SKM-1 treated with dmso at 0.1 percent for 144 hours (cell line): ENCODE results near the gene AQP10.
"Not testable (repeated sequence)": the region's sequence is repeated elsewhere in the genome, so short reads cannot be mapped to it uniquely, and the experiment has no call there.

Experiments
- DNase-seq: peaks from one replicate; lab custom pipeline; 2025; ENCODE audit not compliant: unreplicated experiment; lab: John Stamatoyannopoulos, UW

Gene AQP10

DNA sequence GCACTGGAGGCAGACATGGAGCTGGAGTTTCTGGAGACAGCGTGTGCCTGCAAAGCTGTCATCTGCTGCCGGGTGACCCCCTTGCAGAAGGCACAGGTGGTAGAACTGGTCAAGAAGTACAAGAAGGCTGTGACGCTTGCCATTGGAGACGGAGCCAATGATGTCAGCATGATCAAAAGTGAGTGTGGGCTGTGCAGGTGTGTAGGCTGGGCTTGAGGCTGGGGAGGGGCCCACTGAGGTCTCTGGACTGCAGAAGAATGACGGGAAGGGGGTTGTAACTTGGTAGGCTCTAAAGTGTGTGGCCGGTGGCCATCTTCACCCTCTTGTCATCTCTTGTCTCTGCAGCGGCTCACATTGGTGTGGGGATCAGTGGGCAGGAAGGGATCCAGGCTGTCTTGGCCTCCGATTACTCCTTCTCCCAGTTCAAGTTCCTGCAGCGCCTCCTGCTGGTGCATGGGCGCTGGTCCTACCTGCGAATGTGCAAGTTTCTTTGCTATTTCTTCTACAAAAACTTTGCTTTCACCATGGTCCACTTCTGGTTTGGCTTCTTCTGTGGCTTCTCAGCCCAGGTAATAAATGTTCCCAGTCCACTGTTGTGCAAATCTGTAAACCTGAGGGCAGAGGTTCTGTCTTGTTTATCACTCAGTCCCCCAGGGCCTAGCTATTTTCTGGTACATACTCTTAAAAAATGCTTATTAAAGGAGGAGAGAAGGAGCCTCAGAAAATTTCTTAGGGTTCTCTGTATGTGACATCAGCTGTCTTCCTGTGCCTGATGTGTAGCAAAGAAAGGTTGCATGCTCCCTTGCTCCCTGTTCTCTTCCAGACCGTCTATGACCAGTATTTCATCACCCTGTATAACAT lies 24.3 kb downstream of the AQP10 start:
- peak; percentile 75 for DNase-seq

GRCh38 chr1:154346276-154346917 lies 25.5 kb downstream of the AQP10 start:
- DNase-seq = no peak

- no peak for DNase-seq
These were observed 27.1 kb downstream of the AQP10 start for GRCh38 chr1:154347961-154348360.

DNA sequence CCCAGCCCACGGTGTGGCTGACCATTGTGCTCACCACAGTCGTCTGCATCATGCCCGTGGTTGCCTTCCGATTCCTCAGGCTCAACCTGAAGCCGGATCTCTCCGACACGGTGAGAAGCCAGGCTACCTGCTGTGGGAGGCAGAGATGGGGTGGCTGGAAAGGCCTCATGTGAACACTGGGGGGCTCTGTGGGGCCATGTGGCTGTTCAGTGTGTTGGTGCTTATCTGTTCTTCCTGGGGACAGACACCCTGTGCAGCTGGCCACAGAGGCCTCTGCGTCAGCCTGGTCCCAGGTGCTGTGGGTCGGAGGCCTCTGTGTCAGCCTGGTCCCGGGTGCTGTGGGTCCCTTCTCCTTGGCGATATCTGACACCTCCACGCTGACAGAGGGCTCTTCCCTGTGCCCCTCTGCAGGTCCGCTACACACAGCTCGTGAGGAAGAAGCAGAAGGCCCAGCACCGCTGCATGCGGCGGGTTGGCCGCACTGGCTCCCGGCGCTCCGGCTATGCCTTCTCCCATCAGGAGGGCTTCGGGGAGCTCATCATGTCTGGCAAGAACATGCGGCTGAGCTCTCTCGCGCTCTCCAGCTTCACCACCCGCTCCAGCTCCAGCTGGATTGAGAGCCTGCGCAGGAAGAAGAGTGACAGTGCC lies 27.7 kb downstream of the AQP10 start:
- DNase-seq = no peak

- DNase-seq = no peak
These were observed 28.2 kb downstream of the AQP10 start for GRCh38 chr1:154349121-154349520.

DNA sequence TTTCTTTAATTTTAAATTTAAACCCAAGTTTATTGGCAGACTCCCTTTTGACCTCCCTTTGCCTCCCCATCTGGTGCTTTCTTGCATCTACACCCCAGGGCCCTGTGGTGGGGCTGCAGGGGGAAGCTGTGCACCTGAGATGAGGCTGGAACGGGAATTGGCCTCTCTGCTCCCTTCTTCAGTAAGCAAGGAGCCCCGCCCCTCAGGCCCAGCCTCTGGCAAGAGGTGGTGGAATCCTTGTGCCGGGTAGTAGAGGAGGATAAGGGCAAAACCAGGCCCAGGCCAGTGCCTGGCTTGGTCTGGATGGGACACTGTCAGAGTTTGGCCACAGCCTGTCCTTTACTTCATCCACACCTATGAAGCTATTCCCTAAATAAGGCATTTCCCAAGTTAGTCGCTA lies 29.5 kb downstream of the AQP10 start:
- no peak for DNase-seq

GRCh38 chr1:154351363-154352068 lies 30.6 kb downstream of the AQP10 start:
- DNase-seq = no peak

DNA sequence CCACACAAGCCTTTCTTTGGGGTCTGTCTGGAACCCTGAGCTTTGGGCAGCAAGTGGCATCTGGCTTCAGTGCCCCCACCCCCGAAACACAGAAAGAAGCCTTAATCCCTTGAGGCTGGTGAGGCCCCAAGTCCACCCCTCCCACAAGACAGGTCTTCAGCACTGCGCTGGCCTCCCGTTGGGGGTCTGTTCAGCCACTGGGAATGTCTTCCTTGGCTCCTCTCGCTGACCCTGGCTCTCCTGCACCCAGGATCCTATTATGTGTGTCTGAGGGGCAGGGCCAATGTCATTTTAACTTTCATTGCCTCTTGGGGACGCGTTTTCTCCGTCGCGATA lies 31.3 kb downstream of the AQP10 start:
- DNase-seq = no peak

- no peak for DNase-seq
These were observed 31.9 kb downstream of the AQP10 start for GRCh38 chr1:154352581-154353459.

GRCh38 chr1:154353460-154353904 lies 32.6 kb downstream of the AQP10 start:
- DNase-seq = peak; percentile 83

GRCh38 chr1:154353966-154354365 lies 33.1 kb downstream of the AQP10 start:
- no peak for DNase-seq

GRCh38 chr1:154358519-154358918 lies 37.6 kb downstream of the AQP10 start:
- DNase-seq = no peak

GRCh38 chr1:154360288-154360687 lies 39.4 kb downstream of the AQP10 start:
- no peak for DNase-seq

- DNase-seq = not testable (repeated sequence)
These were observed 40.0 kb downstream of the AQP10 start for GRCh38 chr1:154360881-154361280.

- DNase-seq = no peak
These were observed 40.5 kb downstream of the AQP10 start for GRCh38 chr1:154361357-154361756.

- DNase-seq = no peak
These were observed 50.5 kb downstream of the AQP10 start for GRCh38 chr1:154371436-154371835.

- peak; percentile 52 for DNase-seq
These were observed 53.0 kb downstream of the AQP10 start for GRCh38 chr1:154373777-154374357.
